Measurements from ENCODE around the gene ATP2B2.

DNA sequence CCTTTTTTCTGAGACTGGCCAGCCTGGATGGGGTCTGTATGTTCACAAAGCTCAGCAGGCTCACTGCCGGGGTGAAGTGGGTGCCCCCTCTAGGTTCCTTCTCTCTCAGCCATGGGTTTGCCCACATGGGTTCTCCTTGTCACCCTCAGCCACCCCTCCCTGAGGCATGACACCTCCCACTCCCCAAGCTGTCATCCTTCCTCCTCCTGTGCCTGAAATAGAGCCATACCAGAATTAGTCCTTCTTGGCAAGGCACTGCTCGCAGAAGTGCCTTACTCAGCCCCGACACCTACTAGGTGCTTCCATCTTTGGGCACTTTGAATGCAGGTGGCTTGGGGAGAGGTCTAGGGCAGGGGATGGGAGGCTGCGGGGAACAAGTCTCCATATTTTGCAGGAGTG lies 121.5 kb downstream of the ATP2B2 start:
- TF ChIP-seq, protein P1, sequence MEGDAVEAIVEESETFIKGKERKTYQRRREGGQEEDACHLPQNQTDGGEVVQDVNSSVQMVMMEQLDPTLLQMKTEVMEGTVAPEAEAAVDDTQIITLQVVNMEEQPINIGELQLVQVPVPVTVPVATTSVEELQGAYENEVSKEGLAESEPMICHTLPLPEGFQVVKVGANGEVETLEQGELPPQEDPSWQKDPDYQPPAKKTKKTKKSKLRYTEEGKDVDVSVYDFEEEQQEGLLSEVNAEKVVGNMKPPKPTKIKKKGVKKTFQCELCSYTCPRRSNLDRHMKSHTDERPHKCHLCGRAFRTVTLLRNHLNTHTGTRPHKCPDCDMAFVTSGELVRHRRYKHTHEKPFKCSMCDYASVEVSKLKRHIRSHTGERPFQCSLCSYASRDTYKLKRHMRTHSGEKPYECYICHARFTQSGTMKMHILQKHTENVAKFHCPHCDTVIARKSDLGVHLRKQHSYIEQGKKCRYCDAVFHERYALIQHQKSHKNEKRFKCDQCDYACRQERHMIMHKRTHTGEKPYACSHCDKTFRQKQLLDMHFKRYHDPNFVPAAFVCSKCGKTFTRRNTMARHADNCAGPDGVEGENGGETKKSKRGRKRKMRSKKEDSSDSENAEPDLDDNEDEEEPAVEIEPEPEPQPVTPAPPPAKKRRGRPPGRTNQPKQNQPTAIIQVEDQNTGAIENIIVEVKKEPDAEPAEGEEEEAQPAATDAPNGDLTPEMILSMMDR (IDR thresholded peaks at IDR 0.05; ENCODE audit: borderline replicate concordance, extremely low read depth, low read length, poor library complexity, severe bottlenecking), result no peak
- TF ChIP-seq EZH2 (IDR thresholded peaks at IDR 0.05; ENCODE audit: borderline replicate concordance, low read depth, low read length, severe bottlenecking), result no peak
